ENCODE data around the gene IRAK4. TPM values are rescaled to one million over a fixed set of nuclear protein-coding genes. Genes with fewer than 3 reads are reported as not detected.
A peak's percentile ranks its signal among the peaks of the same experiment; 100 is the strongest.
"Not testable (repeated sequence)": the region's sequence is repeated elsewhere in the genome, so short reads cannot be mapped to it uniquely, and the experiment has no call there.

IRAK4 gene
- total and polyA plus RNA-seq, 7 donors = 11.1 to 34.3 (median 24.5) TPM

GRCh38 chr12:43750814-43751213 lies 7.9 kb upstream of the IRAK4 start:
- WGBS, 2 donors = 91 to 95% methylated on average over 3 of the region's 3 CpGs
- intact Hi-C loops (cut with DNase I) = no loop called here

GRCh38 chr12:43751360-43751759 lies 7.4 kb upstream of the IRAK4 start:
- H3K4me3 ChIP-seq; intact Hi-C loops (cut with DNase I); DNase-seq; H3K27ac ChIP-seq; H3K9me3 ChIP-seq; H3K27me3 ChIP-seq; H3K4me1 ChIP-seq: not testable (repeated sequence)
- WGBS, 2 donors = 95 to 96% methylated on average over 5 of the region's 6 CpGs
- H3K36me3 ChIP-seq = peaks cover 0 to 19% (median 0%) of the 10 kb centered on the region in 4 donors

More at GRCh38 chr12:43750814-43751213, 7.9 kb upstream of the IRAK4 start:
- Histone ChIP-seq H3K4me1 (peaks cover 0 to 6% (median 0%) of the 10 kb centered on the region in 4 donors), H3K36me3 (peaks cover 0 to 19% (median 0%) of the 10 kb centered on the region in 4 donors), H3K4me3 (no peak overlapping the region), H3K9me3 (no peaks in the 10 kb centered on the region), H3K27ac (no peak overlapping the region), H3K27me3 (no peaks in the 10 kb centered on the region)
- no peak for TF ChIP-seq CTCF (IDR thresholded peaks at IDR 0.05)
- TF ChIP-seq POLR2A (IDR thresholded peaks at IDR 0.05) = no peak
- no peak for TF ChIP-seq EP300 (IDR thresholded peaks at IDR 0.05)
- no peak for TF ChIP-seq POLR2AphosphoS5 (IDR thresholded peaks at IDR 0.05)
- DNase-seq = no peak

DNA sequence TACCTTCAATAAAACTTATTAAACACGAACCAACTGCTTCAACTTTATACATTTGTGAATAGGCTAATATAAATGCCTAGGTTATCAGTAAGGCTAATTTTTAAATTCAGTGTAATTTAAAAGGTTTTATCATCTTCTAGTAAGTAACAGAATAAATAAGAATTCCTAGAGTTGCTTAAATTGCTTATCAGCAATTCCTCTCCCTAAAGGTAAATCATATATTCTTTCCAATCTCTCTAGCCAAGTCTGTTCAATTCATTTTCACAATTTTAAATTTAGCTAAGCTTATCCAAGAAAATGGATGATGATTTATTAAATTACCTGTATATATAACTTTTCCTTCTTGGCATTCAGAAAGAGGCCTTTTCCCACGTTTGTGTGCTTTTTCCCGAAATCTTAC lies 4.7 kb upstream of the IRAK4 start:
- H3K36me3 ChIP-seq = peaks cover 0 to 19% (median 0%) of the 10 kb centered on the region in 4 donors
- no peak for TF ChIP-seq POLR2AphosphoS5 (IDR thresholded peaks at IDR 0.05)
- TF ChIP-seq POLR2A (IDR thresholded peaks at IDR 0.05) = no peak
- no peak for TF ChIP-seq EP300 (IDR thresholded peaks at IDR 0.05)
- TF ChIP-seq CTCF (IDR thresholded peaks at IDR 0.05) = no peak

DNA sequence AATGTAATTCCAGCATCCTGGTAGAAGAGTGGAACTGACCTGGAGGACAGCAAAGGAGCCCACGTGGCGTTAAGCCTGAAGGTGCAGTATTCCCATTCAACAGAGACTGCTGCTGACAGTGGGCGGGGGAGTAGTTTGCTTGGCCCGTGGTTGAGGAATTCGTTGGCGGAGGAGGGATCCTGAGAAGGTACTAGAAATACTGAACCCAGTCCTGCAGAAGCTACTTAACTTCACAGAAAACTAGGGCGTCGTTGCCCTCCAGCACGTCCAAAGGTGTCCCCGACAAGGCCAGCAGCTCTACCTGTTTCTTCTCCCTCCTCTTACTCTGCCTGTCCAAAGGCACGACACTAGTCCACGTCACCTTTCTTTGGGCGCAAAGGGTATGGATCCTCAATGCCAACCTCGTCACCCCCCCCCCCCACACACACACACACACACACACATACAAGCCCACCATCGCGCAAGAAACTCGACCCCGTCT lies 464 bp upstream of the IRAK4 start:
- H3K36me3 ChIP-seq = peaks cover 0 to 19% (median 0%) of the 10 kb centered on the region in 4 donors
- peak overlapping the region; percentile 81 to 90 (median 82) for H3K27ac ChIP-seq
- H3K4me3 ChIP-seq = peak overlapping the region; percentile 51 to 77 (median 70)
- DNase-seq = peak; percentile 62
- TF ChIP-seq POLR2A (IDR thresholded peaks at IDR 0.05) (no peak), CTCF (IDR thresholded peaks at IDR 0.05) (no peak), POLR2AphosphoS5 (IDR thresholded peaks at IDR 0.05) (no peak), EP300 (IDR thresholded peaks at IDR 0.05) (no peak)
- H3K9me3 ChIP-seq = no peaks in the 10 kb centered on the region
- H3K27me3 ChIP-seq = no peaks in the 10 kb centered on the region
- intact Hi-C loops (cut with DNase I) = loop anchor here (2.0 to 5.0 kb wide), 2 partner anchors 125 to 1166 kb away; no protein-coding TSS in a partner anchor
- 0 to 1% methylated on average over 18 of the region's 18 CpGs for WGBS, 2 donors
- H3K4me1 ChIP-seq = peaks cover 0 to 34% (median 20%) of the 10 kb centered on the region in 4 donors

More for the DNA sequence above, 4.7 kb upstream of the IRAK4 start:
- no peak for DNase-seq
- 89 to 91% methylated on average over 3 of the region's 3 CpGs for WGBS, 2 donors
- no peaks in the 10 kb centered on the region for H3K9me3 ChIP-seq
- H3K27me3 ChIP-seq = no peaks in the 10 kb centered on the region
- H3K4me3 ChIP-seq = no peak overlapping the region
- H3K4me1 ChIP-seq = peaks cover 0 to 14% (median 5%) of the 10 kb centered on the region in 4 donors
- H3K27ac ChIP-seq = no peak overlapping the region
- intact Hi-C loops (cut with DNase I) = no loop called here

DNA sequence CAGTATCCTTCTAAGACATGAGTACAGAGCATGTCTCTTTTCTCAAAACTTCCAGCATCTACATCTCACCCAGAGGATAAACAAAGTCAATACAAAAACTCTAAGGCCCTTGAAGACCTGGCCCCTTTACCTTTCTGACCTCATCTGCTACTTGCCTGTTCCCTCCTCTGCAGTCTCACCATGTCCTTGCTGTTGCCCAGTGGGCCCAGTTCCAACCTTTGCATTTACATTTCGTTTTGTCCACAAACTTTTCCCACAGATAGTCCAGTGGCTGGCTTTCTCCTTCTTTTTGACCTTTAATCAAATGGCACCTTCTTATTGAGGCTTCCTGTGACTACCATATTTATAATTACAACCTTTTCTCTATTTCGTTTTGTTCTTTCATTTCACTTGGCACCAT lies 1.6 kb downstream of the IRAK4 start:
- H3K27ac ChIP-seq = no peak overlapping the region
- H3K9me3 ChIP-seq = no peaks in the 10 kb centered on the region
- 41 to 70% methylated on average over 2 of the region's 2 CpGs for WGBS, 2 donors
- intact Hi-C loops (cut with DNase I) = no loop called here
- peaks cover 0 to 30% (median 20%) of the 10 kb centered on the region in 4 donors for H3K4me1 ChIP-seq
- no peaks in the 10 kb centered on the region for H3K27me3 ChIP-seq
- no peak for TF ChIP-seq CTCF (IDR thresholded peaks at IDR 0.05)
- TF ChIP-seq EP300 (IDR thresholded peaks at IDR 0.05) = no peak
- TF ChIP-seq POLR2AphosphoS5 (IDR thresholded peaks at IDR 0.05) = no peak
- TF ChIP-seq POLR2A (IDR thresholded peaks at IDR 0.05) = no peak
- H3K4me3 ChIP-seq = no peak overlapping the region
- no peaks in the 10 kb centered on the region for H3K36me3 ChIP-seq
- DNase-seq = no peak
